22Rv1 (cell line): Measurements from ENCODE around the gene ELAVL4.

Source experiments
- CTCF ChIP-seq: fragments of 450-650 bp; IDR thresholded peaks from 2 replicates; pipeline ENCODE4 v1.5.1; 2017; ENCODE audit warnings: mild to moderate bottlenecking
- ZFX ChIP-seq: fragments of 450-650 bp; IDR thresholded peaks from 2 replicates; pipeline ENCODE4 v1.6.1; 2017; ENCODE audit warnings: antibody characterized with exemption, borderline replicate concordance

GRCh38 chr1:50109116-50109515, 396 bp downstream of the ELAVL4 start:
- TF ChIP-seq CTCF (no peak), ZFX (no peak)
